ENCODE data around the gene TUBB1.

- no peak for TF ChIP-seq CTCF (IDR thresholded peaks at IDR 0.05)
- TF ChIP-seq POLR2AphosphoS5 (IDR thresholded peaks at IDR 0.05) = no peak
- no peak for TF ChIP-seq EP300 (IDR thresholded peaks at IDR 0.05)
Observed at GRCh38 chr20:58973179-58973578, 46.0 kb upstream of the TUBB1 start.
